ENCODE measurements around the gene PHF2. TPM values are rescaled to one million over a fixed set of nuclear protein-coding genes. Genes with fewer than 3 reads are reported as not detected.

PHF2 gene
- total and polyA plus RNA-seq, 2 of the 4 experiments (the other 2 are of a cell fraction) = 5.9 to 9.5 TPM

- H4K5ac ChIP-seq (ENCODE audit: low read depth, low read length) = no peak overlapping the region
- H4K91ac ChIP-seq (ENCODE audit: insufficient read depth, low read depth, low read length) = no peak overlapping the region
- H3K56ac ChIP-seq (ENCODE audit: extremely low read depth, insufficient read depth, low read length) = no peak overlapping the region
- no peak overlapping the region for H3K23ac ChIP-seq (ENCODE audit: low read depth, low read length)
- H2AFZ ChIP-seq (replicated peaks; ENCODE audit: low read length, poor library complexity) = no peak overlapping the region
- H3K14ac ChIP-seq (replicated peaks; ENCODE audit: low read depth, low read length) = no peak overlapping the region
- in situ Hi-C loops (cut with MboI; ENCODE audit: low sequenced_read_pairs) (loop anchor here (10.0 to 25.0 kb wide), 2 partner anchors 110 to 453 kb away; partner anchors contain the start of genes FAM120A and FAM120AOS), intact Hi-C loops (cut with micrococcal nuclease) (loop anchor here (10.0 kb wide), 1 partner anchor 250 kb away; no protein-coding TSS in a partner anchor), dilution Hi-C loops (cut with HindIII; ENCODE audit: low sequenced_read_pairs, unreplicated experiment) (loop anchor here (10.0 kb wide), 1 partner anchor 100 kb away; no protein-coding TSS in a partner anchor)
- H3K79me1 ChIP-seq (ENCODE audit: low read depth in 1 of 2, low read length in 2 of 2) = peaks cover 9 to 21% of the 10 kb centered on the region in 2 experiments
- no CpG with 5 or more reads among the region's 4 CpGs for WGBS, 2 experiments (ENCODE audit: extremely low coverage in 2 of 2, insufficient read length in 1 of 2)
- H3K36me3 ChIP-seq (ENCODE audit: control insufficient read depth, insufficient read depth, low read length) = peaks cover 23% of the 10 kb centered on the region
- ChIA-PET POLR2A (ENCODE audit: unreplicated experiment) (no interaction called here), CTCF (interaction anchor here (0.7 kb wide), 1 partner anchor 562 kb away, joined by 3 read pairs; no protein-coding TSS in a partner anchor)
- H3K9ac ChIP-seq (ENCODE audit: low read depth, low read length) = no peak overlapping the region
- no peak overlapping the region for H2AK5ac ChIP-seq (ENCODE audit: low read depth, low read length)
- no peak overlapping the region for H2BK20ac ChIP-seq (ENCODE audit: low read depth, low read length)
- BruUV-seq (replicated peaks) = no TSS peak
- H3K4me2 ChIP-seq (ENCODE audit: low read depth, low read length) = no peak overlapping the region
- no peaks in the 10 kb centered on the region for H3K27me3 ChIP-seq (ENCODE audit: control insufficient read depth, insufficient read depth, low read length)
- H3K27ac ChIP-seq (ENCODE audit: insufficient read depth, low read length) = no peak overlapping the region
- DNase-seq (no peak), ATAC-seq (ENCODE audit: low read depth) (no peak)
- H2AK9ac ChIP-seq (replicated peaks; ENCODE audit: low read depth, low read length, poor library complexity) = no peak overlapping the region
- TF ChIP-seq MAZ (IDR thresholded peaks at IDR 0.05; ENCODE audit: borderline replicate concordance, low read depth, low read length) (no peak), RAD21 (IDR thresholded peaks at IDR 0.05; ENCODE audit: low read length) (no peak), BHLHE40 (IDR thresholded peaks at IDR 0.05; ENCODE audit: low read depth, low read length) (no peak), POLR2A (IDR thresholded peaks at IDR 0.05; ENCODE audit: low read depth, low read length) (no peak), SMC3 (IDR thresholded peaks at IDR 0.05; ENCODE audit: low read depth, low read length) (no peak), CEBPB (IDR thresholded peaks at IDR 0.05; ENCODE audit: low read depth, low read length) (no peak), MXI1 (IDR thresholded peaks at IDR 0.05; ENCODE audit: borderline replicate concordance, low read depth, low read length) (no peak), MAFK (IDR thresholded peaks at IDR 0.05; ENCODE audit: low read depth, low read length) (no peak), ELK1 (IDR thresholded peaks at IDR 0.05; ENCODE audit: borderline replicate concordance, low read depth, low read length) (no peak), RCOR1 (IDR thresholded peaks at IDR 0.05; ENCODE audit: insufficient replicate concordance, low read length) (no peak), NFE2L2 (IDR thresholded peaks at IDR 0.05; ENCODE audit: low read depth, low read length) (no peak), CTCF (conservative IDR thresholded peaks at IDR 0.05; ENCODE audit: low read depth, low read length) (no peak), CHD1 (IDR thresholded peaks at IDR 0.05; ENCODE audit: low read depth, low read length) (no peak)
- TF ChIP-seq, protein P1, sequence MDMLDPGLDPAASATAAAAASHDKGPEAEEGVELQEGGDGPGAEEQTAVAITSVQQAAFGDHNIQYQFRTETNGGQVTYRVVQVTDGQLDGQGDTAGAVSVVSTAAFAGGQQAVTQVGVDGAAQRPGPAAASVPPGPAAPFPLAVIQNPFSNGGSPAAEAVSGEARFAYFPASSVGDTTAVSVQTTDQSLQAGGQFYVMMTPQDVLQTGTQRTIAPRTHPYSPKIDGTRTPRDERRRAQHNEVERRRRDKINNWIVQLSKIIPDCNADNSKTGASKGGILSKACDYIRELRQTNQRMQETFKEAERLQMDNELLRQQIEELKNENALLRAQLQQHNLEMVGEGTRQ (IDR thresholded peaks at IDR 0.05; ENCODE audit: low read depth, low read length) = no peak
- no peak overlapping the region for H2BK5ac ChIP-seq (ENCODE audit: low read depth, low read length, poor library complexity, severe bottlenecking)
- H2BK120ac ChIP-seq (ENCODE audit: low read depth, low read length) = no peak overlapping the region
- no peaks in the 10 kb centered on the region for H4K20me1 ChIP-seq (ENCODE audit: insufficient read depth, low read length)
- no peak overlapping the region for H3K18ac ChIP-seq (ENCODE audit: low read depth, low read length)
- no peak overlapping the region for H3K4ac ChIP-seq (ENCODE audit: low read depth, low read length)
- no peak overlapping the region for H2BK15ac ChIP-seq (ENCODE audit: low read depth, low read length)
- H3K4me3 ChIP-seq (ENCODE audit: insufficient read depth, low read depth, low read length) = no peak overlapping the region
- no peak overlapping the region for H4K8ac ChIP-seq (ENCODE audit: low read depth in 2 of 2, low read length in 2 of 2)
- H3K9me3 ChIP-seq (ENCODE audit: control insufficient read depth, insufficient read depth, low read length) = no peaks in the 10 kb centered on the region
- peaks cover 12% of the 10 kb centered on the region for H3K9me1 ChIP-seq (ENCODE audit: insufficient read depth, low read length)
- peaks cover 7% of the 10 kb centered on the region for H3K4me1 ChIP-seq (ENCODE audit: control insufficient read depth, insufficient read depth, low read length)
These were observed 11.3 kb upstream of the PHF2 start for GRCh38 chr9:93565089-93565488.
